Liver (tissue), 9 donors: Measurements from ENCODE around the gene OR6P1. TPM values are rescaled to one million over a fixed set of nuclear protein-coding genes. Genes with fewer than 3 reads are reported as not detected.
A peak's percentile ranks its signal among the peaks of the same experiment; 100 is the strongest.

Experiments used
- DNase-seq: peaks from one replicate; pipeline ENCODE4 v3.0.0-alpha.2; 2017; ENCODE audit warnings: low spot score
- H3K27ac ChIP-seq, 2 donors: one replicate each; pipeline ENCODE4 v1.7.0; 2013; ENCODE audit warnings: inconsistent platforms in 2 of 2, low read length in 2 of 2, control low read depth in 1 of 2, low read depth in 1 of 2, mild to moderate bottlenecking in 1 of 2
- H3K27me3 ChIP-seq, 4 donors: one replicate each; pipeline versions ENCODE4 v1.6.1 to v1.7.0; 2013; ENCODE audit warnings: low read length in 3 of 4, inconsistent platforms in 1 of 4, mild to moderate bottlenecking in 1 of 4, moderate library complexity in 1 of 4; ENCODE audit not compliant: control insufficient read depth in 4 of 4, insufficient read depth in 4 of 4
- H3K36me3 ChIP-seq, 4 donors: one replicate each; pipeline versions ENCODE4 v1.6.1 to v1.7.0; 2013; ENCODE audit warnings: low read length in 3 of 4, mild to moderate bottlenecking in 3 of 4, low read depth in 1 of 4, moderate library complexity in 1 of 4; ENCODE audit not compliant: control insufficient read depth in 4 of 4, insufficient read depth in 3 of 4
- H3K4me1 ChIP-seq, 4 donors: one replicate each; pipeline versions ENCODE4 v1.6.1 to v1.7.0; 2013; ENCODE audit warnings: low read length in 3 of 4, mild to moderate bottlenecking in 3 of 4, moderate library complexity in 1 of 4; ENCODE audit not compliant: control insufficient read depth in 4 of 4, insufficient read depth in 4 of 4
- H3K4me3 ChIP-seq, 3 donors: one replicate each; pipeline versions ENCODE4 v1.6.1 to v1.7.0; 2013; ENCODE audit warnings: low read length in 3 of 3, control low read depth in 1 of 3, low read depth in 1 of 3, mild to moderate bottlenecking in 1 of 3
- H3K9ac ChIP-seq, 2 donors: one replicate each; pipeline ENCODE4 v1.7.0; 2013; ENCODE audit warnings: low read length in 2 of 2, mild to moderate bottlenecking in 2 of 2, moderate library complexity in 2 of 2, control low read depth in 1 of 2, low read depth in 1 of 2
- H3K9me3 ChIP-seq, 4 donors: one replicate each; pipeline versions ENCODE4 v1.6.1 to v1.7.0; 2013; ENCODE audit warnings: low read length in 3 of 4; ENCODE audit not compliant: control insufficient read depth in 4 of 4
- ATF3 ChIP-seq: IDR thresholded peaks from 2 replicates; pipeline ENCODE4 v1.6.1; 2016; ENCODE audit warnings: antibody characterized with exemption
- CTCF ChIP-seq: fragments of 150-350 bp; IDR thresholded peaks from 2 replicates; pipeline ENCODE4 v1.5.1; 2017; ENCODE audit warnings: improper control_type of control experiment, low read depth, low read length; ENCODE audit not compliant: missing input control
- EGR1 ChIP-seq, 2 donors: IDR thresholded peaks; 2 replicates each; pipeline ENCODE4 v1.6.1; 2016 to 2018; ENCODE audit warnings: antibody characterized with exemption in 2 of 2, low read depth in 2 of 2
- FOXA1 ChIP-seq: IDR thresholded peaks from 2 replicates; pipeline ENCODE4 v1.6.1; 2016; ENCODE audit warnings: antibody characterized with exemption
- FOXA2 ChIP-seq: IDR thresholded peaks from 2 replicates; pipeline ENCODE4 v1.6.1; 2016; ENCODE audit warnings: antibody characterized with exemption
- GABPA ChIP-seq, 2 donors: IDR thresholded peaks in 1 of 2; conservative IDR thresholded peaks in 1 of 2; 2 replicates each; pipeline ENCODE4 v1.6.1; 2016; ENCODE audit warnings: antibody characterized with exemption in 2 of 2, mild to moderate bottlenecking in 1 of 2, moderate library complexity in 1 of 2
- HNF4A ChIP-seq, 2 donors: conservative IDR thresholded peaks; 2 replicates each; pipeline ENCODE4 v1.6.1; 2016; ENCODE audit warnings: antibody characterized with exemption in 2 of 2, mild to moderate bottlenecking in 2 of 2
- HNF4G ChIP-seq: IDR thresholded peaks from 2 replicates; pipeline ENCODE4 v1.6.1; 2016; ENCODE audit warnings: antibody characterized with exemption
- JUND ChIP-seq, 2 donors: IDR thresholded peaks; 2 replicates each; pipeline ENCODE4 v1.6.1; 2016; ENCODE audit warnings: antibody characterized with exemption in 2 of 2
- RAD21 ChIP-seq, 2 donors: IDR thresholded peaks; 2 replicates each; pipeline ENCODE4 v1.6.1; 2016; ENCODE audit warnings: antibody characterized with exemption in 2 of 2, mild to moderate bottlenecking in 2 of 2
- REST ChIP-seq: IDR thresholded peaks from 2 replicates; pipeline ENCODE4 v1.6.1; 2016; ENCODE audit warnings: antibody characterized with exemption, mild to moderate bottlenecking
- SP1 ChIP-seq: IDR thresholded peaks from 2 replicates; pipeline ENCODE4 v1.6.1; 2018; ENCODE audit warnings: antibody characterized with exemption, mild to moderate bottlenecking
- TAF1 ChIP-seq: conservative IDR thresholded peaks from 2 replicates; pipeline ENCODE4 v1.6.1; 2016; ENCODE audit warnings: antibody characterized with exemption, mild to moderate bottlenecking
- YY1 ChIP-seq: IDR thresholded peaks from 2 replicates; pipeline ENCODE4 v1.6.1; 2016; ENCODE audit warnings: antibody characterized with exemption, mild to moderate bottlenecking
- ZBTB33 ChIP-seq: IDR thresholded peaks from 2 replicates; pipeline ENCODE4 v1.6.1; 2016; ENCODE audit warnings: antibody characterized with exemption
- WGBS: extraction: QIAGEN DNeasy Blood & Tissue Kit; methylation state at CpG from one replicate; pipeline ENCODE4 v1.1.7; 2013; 5-methylcytosine and 5-hydroxymethylcytosine counted together
- polyA plus RNA-seq, 2 donors: library from polyadenylated mRNA; stranded (reverse) in 1 of 2; unstranded in 1 of 2; fragments of 200-250 nt in 1 of 2; fragments of >200 nt in 1 of 2; fragmentation: Nextera tagmentation in 1 of 2; extraction: Ambion mirVana in 1 of 2; gene quantifications; one replicate each; pipeline versions ENCODE4 v1.2.1 to v1.2.3, GENCODE V29; 2013 to 2015
- total RNA-seq, 2 donors: library from RNA; depleted of rRNA; stranded (reverse); fragments of >200 nt; gene quantifications; one replicate each; pipeline ENCODE4 v1.2.3, GENCODE V29; 2014
- donor health status: healthy.
- donor health status: healthy.
- donor health status: healthy.
- donor health status: healthy.
- donor health status: healthy.

The OR6P1 gene
- total and polyA plus RNA-seq, 4 donors, result not detected

GRCh38 chr1:158527190-158527815, 43.1 kb downstream of the OR6P1 start:
- DNase-seq, result no peak
- WGBS, result 22% methylated on average over 2 of the region's 2 CpGs
- Histone ChIP-seq H3K9ac (no peak overlapping the region), H3K9me3 (no peaks in the 10 kb centered on the region), H3K36me3 (no peaks in the 10 kb centered on the region), H3K4me3 (no peak overlapping the region), H3K4me1 (no peaks in the 10 kb centered on the region), H3K27me3 (no peaks in the 10 kb centered on the region), H3K27ac (no peak overlapping the region)
- TF ChIP-seq REST (no peak), CTCF (peak; percentile 26), RAD21 (IDR thresholded peaks at IDR 0.05) (peak; percentile 50 to 56)

- no peaks in the 10 kb centered on the region for H3K36me3 ChIP-seq
- H3K27me3 ChIP-seq, result no peaks in the 10 kb centered on the region
- H3K4me1 ChIP-seq, result no peaks in the 10 kb centered on the region
- H3K9ac ChIP-seq, result no peak overlapping the region
- 68% methylated on average over 2 of the region's 2 CpGs for WGBS
- H3K9me3 ChIP-seq, result no peaks in the 10 kb centered on the region
- H3K27ac ChIP-seq, result no peak overlapping the region
- TF ChIP-seq EGR1 (IDR thresholded peaks at IDR 0.05; ENCODE audit: low read depth in 2 of 2) (no peak), TAF1 (no peak), CTCF (no peak), HNF4G (no peak), FOXA1 (no peak), YY1 (no peak), REST (no peak), FOXA2 (no peak), JUND (IDR thresholded peaks at IDR 0.05) (no peak), ATF3 (no peak), HNF4A (conservative IDR thresholded peaks at IDR 0.05) (no peak), GABPA (IDR thresholded peaks at IDR 0.05 in 1 of 2, conservative IDR thresholded peaks at IDR 0.05 in 1 of 2) (no peak), RAD21 (IDR thresholded peaks at IDR 0.05) (no peak), ZBTB33 (no peak), SP1 (no peak)
- no peak for DNase-seq
- H3K4me3 ChIP-seq, result no peak overlapping the region
Observed at GRCh38 chr1:158521666-158522058, 48.7 kb downstream of the OR6P1 start.
